Measurements from ENCODE around the gene DNAJA3. TPM values are rescaled to one million over a fixed set of nuclear protein-coding genes. Genes with fewer than 3 reads are reported as not detected.

Gene DNAJA3
- total and polyA plus RNA-seq, 10 of the 15 experiments (the other 5 are each of a cell fraction or from before 2014, with no cell fraction given), result 8.4 to 141 (median 60.8) TPM

- no peak for TF ChIP-seq SPI1 (IDR thresholded peaks at IDR 0.05; ENCODE audit: borderline replicate concordance, insufficient read depth, low read depth, low read length)
- no peak for TF ChIP-seq CEBPB (IDR thresholded peaks at IDR 0.05; ENCODE audit: borderline replicate concordance in 1 of 2, low read depth in 2 of 2, low read length in 2 of 2)
- peak; percentile 93 for TF ChIP-seq RELB (IDR thresholded peaks at IDR 0.05; ENCODE audit: low read depth)
- TF ChIP-seq SUPT20H (IDR thresholded peaks at IDR 0.05; ENCODE audit: borderline replicate concordance, control insufficient read depth, low read depth, low read length), result no peak
- TF ChIP-seq KLF5 (IDR thresholded peaks at IDR 0.05; ENCODE audit: partially characterized antibody), result peak; percentile 92
- TF ChIP-seq ZNF207 (IDR thresholded peaks at IDR 0.05; ENCODE audit: borderline replicate concordance), result no peak
- TF ChIP-seq ZNF24 (IDR thresholded peaks at IDR 0.05), result no peak
- TF ChIP-seq HDGF (IDR thresholded peaks at IDR 0.05), result no peak
- peak; percentile 97 for TF ChIP-seq NBN (IDR thresholded peaks at IDR 0.05)
- TF ChIP-seq ZNF592 (IDR thresholded peaks at IDR 0.05), result no peak
- TF ChIP-seq RUNX3 (IDR thresholded peaks at IDR 0.05; ENCODE audit: low read length), result peak; percentile 95
- TF ChIP-seq FOXM1 (IDR thresholded peaks at IDR 0.05; ENCODE audit: low read depth, low read length), result no peak; the same call in none of the 2 replicates
- TF ChIP-seq CHD4 (IDR thresholded peaks at IDR 0.05), result no peak
- no peak for TF ChIP-seq KAT2A (conservative IDR thresholded peaks at IDR 0.05; ENCODE audit: control insufficient read depth, low read depth, low read length)
- TF ChIP-seq TAF1 (IDR thresholded peaks at IDR 0.05; ENCODE audit: borderline replicate concordance, low read depth, low read length), result no peak; the same call in 1 of the 2 replicates
- peak; percentile 71 for TF ChIP-seq RELA (IDR thresholded peaks at IDR 0.05; ENCODE audit: borderline replicate concordance, partially characterized antibody)
- TF ChIP-seq SRF (IDR thresholded peaks at IDR 0.05; ENCODE audit: low read depth in 2 of 2, low read length in 2 of 2), result no peak
- no peak for TF ChIP-seq POLR2AphosphoS2 (IDR thresholded peaks at IDR 0.05; ENCODE audit: low read depth, low read length)
- no peak for TF ChIP-seq CUX1 (IDR thresholded peaks at IDR 0.05; ENCODE audit: insufficient replicate concordance, low read depth, low read length)
- peak; percentile 61; the same call in 1 of the 2 replicates for TF ChIP-seq PML (IDR thresholded peaks at IDR 0.05; ENCODE audit: low read length)
Measured at GRCh38 chr16:4414187-4414917, 11.3 kb upstream of the DNAJA3 start (continued).

Data from GM12878 (cell line).